Measurements from ENCODE around the gene ARAP3. TPM values are rescaled to one million over a fixed set of nuclear protein-coding genes. Genes with fewer than 3 reads are reported as not detected.

The ARAP3 gene
- total RNA-seq, 1 donor from 2014 or later, result 6.2 TPM

- Mint-ChIP-seq H3K36me3 (ENCODE audit: insufficient read depth) (no peaks in the 10 kb centered on the region), H3K4me3 (ENCODE audit: low read depth) (no peak overlapping the region)
- no peak for DNase-seq (ENCODE audit: low spot score, unreplicated experiment)
Measured at GRCh38 chr5:141713616-141714309, 31.7 kb upstream of the ARAP3 start.

GRCh38 chr5:141711687-141712086 is 29.7 kb upstream of the ARAP3 start:
- H3K4me3 Mint-ChIP-seq (ENCODE audit: low read depth), result no peak overlapping the region
- no peak for DNase-seq (ENCODE audit: low spot score, unreplicated experiment)
- H3K27ac Mint-ChIP-seq, result no peak overlapping the region
- no peaks in the 10 kb centered on the region for H3K9me3 Mint-ChIP-seq (ENCODE audit: low read depth)
- peaks cover 13% of the 10 kb centered on the region for H3K27me3 Mint-ChIP-seq
- TF ChIP-seq CTCF (IDR thresholded peaks at IDR 0.05; ENCODE audit: unreplicated experiment), result no peak
- peaks cover 5% of the 10 kb centered on the region for H3K4me1 Mint-ChIP-seq (ENCODE audit: low read depth)
- no peaks in the 10 kb centered on the region for H3K36me3 Mint-ChIP-seq (ENCODE audit: insufficient read depth)

More at GRCh38 chr5:141713616-141714309, 31.7 kb upstream of the ARAP3 start:
- no peak overlapping the region for H3K27ac Mint-ChIP-seq
- H3K4me1 Mint-ChIP-seq (ENCODE audit: low read depth), result peaks cover 5% of the 10 kb centered on the region
- TF ChIP-seq CTCF (IDR thresholded peaks at IDR 0.05; ENCODE audit: unreplicated experiment), result no peak
- no peaks in the 10 kb centered on the region for H3K9me3 Mint-ChIP-seq (ENCODE audit: low read depth)
- H3K27me3 Mint-ChIP-seq, result peaks cover 15% of the 10 kb centered on the region

- H3K9me3 Mint-ChIP-seq (ENCODE audit: low read depth), result no peaks in the 10 kb centered on the region
- no peak for TF ChIP-seq CTCF (IDR thresholded peaks at IDR 0.05; ENCODE audit: unreplicated experiment)
- peaks cover 5% of the 10 kb centered on the region for H3K4me1 Mint-ChIP-seq (ENCODE audit: low read depth)
- no peaks in the 10 kb centered on the region for H3K36me3 Mint-ChIP-seq (ENCODE audit: insufficient read depth)
- no peak for DNase-seq (ENCODE audit: low spot score, unreplicated experiment)
- H3K4me3 Mint-ChIP-seq (ENCODE audit: low read depth), result no peak overlapping the region
- H3K27ac Mint-ChIP-seq, result no peak overlapping the region
- H3K27me3 Mint-ChIP-seq, result peaks cover 10% of the 10 kb centered on the region
Measured at GRCh38 chr5:141709699-141710267, 27.8 kb upstream of the ARAP3 start.

GRCh38 chr5:141708016-141708415 is 26.0 kb upstream of the ARAP3 start:
- H3K27ac Mint-ChIP-seq, result no peak overlapping the region
- TF ChIP-seq CTCF (IDR thresholded peaks at IDR 0.05; ENCODE audit: unreplicated experiment), result no peak
- H3K27me3 Mint-ChIP-seq, result peaks cover 10% of the 10 kb centered on the region
- no peak overlapping the region for H3K4me3 Mint-ChIP-seq (ENCODE audit: low read depth)
- H3K4me1 Mint-ChIP-seq (ENCODE audit: low read depth), result peaks cover 3% of the 10 kb centered on the region
- H3K36me3 Mint-ChIP-seq (ENCODE audit: insufficient read depth), result no peaks in the 10 kb centered on the region
- DNase-seq (ENCODE audit: low spot score, unreplicated experiment), result no peak
- H3K9me3 Mint-ChIP-seq (ENCODE audit: low read depth), result no peaks in the 10 kb centered on the region

GRCh38 chr5:141707510-141707909 is 25.5 kb upstream of the ARAP3 start:
- peaks cover 10% of the 10 kb centered on the region for H3K27me3 Mint-ChIP-seq
- no peaks in the 10 kb centered on the region for H3K36me3 Mint-ChIP-seq (ENCODE audit: insufficient read depth)

More at GRCh38 chr5:141707510-141707909, 25.5 kb upstream of the ARAP3 start:
- no peak overlapping the region for H3K4me3 Mint-ChIP-seq (ENCODE audit: low read depth)
- no peak overlapping the region for H3K27ac Mint-ChIP-seq
- H3K9me3 Mint-ChIP-seq (ENCODE audit: low read depth), result no peaks in the 10 kb centered on the region
- DNase-seq (ENCODE audit: low spot score, unreplicated experiment), result no peak
- peaks cover 6% of the 10 kb centered on the region for H3K4me1 Mint-ChIP-seq (ENCODE audit: low read depth)
- no peak for TF ChIP-seq CTCF (IDR thresholded peaks at IDR 0.05; ENCODE audit: unreplicated experiment)

All from progenitor cell of endocrine pancreas (in vitro differentiated cells).